Measurements from ENCODE around the gene MINDY4.

Gene MINDY4

DNA sequence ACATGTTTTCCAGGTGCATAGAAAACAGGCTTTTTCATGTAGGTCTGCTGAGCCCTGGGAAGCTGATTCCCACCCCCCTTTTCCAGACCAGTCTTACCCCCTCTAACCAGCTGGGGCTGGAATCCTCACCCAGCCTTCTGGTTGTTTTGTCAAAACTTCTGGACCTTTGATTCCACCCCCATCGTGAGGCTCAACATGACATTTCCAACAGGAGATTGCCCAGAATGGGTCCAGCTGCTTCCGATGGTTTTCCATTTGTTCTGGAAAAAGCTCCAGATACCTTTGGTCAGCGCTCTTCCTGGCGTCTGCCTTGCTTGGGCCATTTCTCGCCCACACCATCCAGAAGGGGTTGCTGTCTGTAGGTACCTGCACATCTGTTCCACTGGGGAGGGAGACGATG, 41.5 kb downstream of the MINDY4 start:
- H3K4me3 ChIP-seq (ENCODE audit: low read length), result no peak overlapping the region
- no peak for DNase-seq (ENCODE audit: low read depth)
- TF ChIP-seq, protein P1, sequence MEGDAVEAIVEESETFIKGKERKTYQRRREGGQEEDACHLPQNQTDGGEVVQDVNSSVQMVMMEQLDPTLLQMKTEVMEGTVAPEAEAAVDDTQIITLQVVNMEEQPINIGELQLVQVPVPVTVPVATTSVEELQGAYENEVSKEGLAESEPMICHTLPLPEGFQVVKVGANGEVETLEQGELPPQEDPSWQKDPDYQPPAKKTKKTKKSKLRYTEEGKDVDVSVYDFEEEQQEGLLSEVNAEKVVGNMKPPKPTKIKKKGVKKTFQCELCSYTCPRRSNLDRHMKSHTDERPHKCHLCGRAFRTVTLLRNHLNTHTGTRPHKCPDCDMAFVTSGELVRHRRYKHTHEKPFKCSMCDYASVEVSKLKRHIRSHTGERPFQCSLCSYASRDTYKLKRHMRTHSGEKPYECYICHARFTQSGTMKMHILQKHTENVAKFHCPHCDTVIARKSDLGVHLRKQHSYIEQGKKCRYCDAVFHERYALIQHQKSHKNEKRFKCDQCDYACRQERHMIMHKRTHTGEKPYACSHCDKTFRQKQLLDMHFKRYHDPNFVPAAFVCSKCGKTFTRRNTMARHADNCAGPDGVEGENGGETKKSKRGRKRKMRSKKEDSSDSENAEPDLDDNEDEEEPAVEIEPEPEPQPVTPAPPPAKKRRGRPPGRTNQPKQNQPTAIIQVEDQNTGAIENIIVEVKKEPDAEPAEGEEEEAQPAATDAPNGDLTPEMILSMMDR (IDR thresholded peaks at IDR 0.05; ENCODE audit: insufficient read depth, low read depth, low read length, missing control alignments), result no peak

DNA sequence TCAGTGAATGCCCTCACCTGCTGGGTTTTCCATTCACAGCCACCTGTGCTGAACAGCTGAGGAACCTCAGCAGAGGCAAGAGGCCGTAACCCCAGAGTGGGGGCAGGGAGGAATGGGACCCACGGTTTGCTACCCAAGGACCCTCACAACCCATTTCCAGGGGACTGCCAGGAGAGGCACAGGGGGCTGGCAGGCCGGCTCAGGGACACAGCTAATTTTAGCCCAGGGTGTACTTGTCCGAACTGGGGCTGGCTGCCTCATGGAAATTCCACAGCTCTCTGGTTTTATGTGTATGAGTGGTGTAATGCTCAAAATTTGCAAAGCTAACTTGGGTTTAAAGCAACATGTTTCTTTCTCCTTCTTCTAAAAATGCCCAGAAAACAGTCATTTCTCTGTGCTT, 42.2 kb downstream of the MINDY4 start:
- DNase-seq (ENCODE audit: low read depth), result no peak
- no peak overlapping the region for H3K4me3 ChIP-seq (ENCODE audit: low read length)
- TF ChIP-seq, protein P1 (IDR thresholded peaks at IDR 0.05; ENCODE audit: insufficient read depth, low read depth, low read length, missing control alignments), result no peak

DNA sequence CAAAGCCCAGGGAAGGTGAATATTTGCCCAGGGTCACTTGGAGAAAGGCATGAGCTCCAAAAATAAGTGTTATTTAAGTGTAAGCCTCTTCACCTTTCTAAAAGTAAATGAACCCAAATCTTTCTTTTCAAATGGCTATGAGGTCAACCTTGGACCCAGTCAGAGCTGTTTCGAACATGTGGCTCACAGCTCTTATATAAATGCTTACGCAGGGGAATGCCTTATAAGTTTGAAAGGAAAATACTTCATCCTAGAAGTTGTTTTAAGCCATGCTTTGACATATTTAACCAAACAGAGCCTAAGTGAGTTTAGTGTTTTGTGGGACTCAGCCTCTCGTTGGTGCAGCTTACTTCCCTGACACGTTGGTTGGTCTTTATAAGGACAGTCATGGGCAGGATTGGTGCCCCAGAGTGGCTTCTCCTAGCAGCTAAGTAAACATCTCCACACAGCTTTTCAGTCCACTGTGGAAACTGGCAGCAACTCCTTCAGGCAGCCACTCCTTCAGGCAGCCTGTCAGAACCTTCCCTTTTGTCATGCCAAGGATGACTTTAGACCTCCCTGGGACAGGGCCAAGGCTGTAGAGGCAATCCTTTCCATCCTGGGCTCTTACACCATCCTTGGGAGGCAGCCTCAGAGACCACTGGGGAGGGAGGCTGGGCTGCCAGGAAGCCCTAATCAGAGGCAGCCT, 43.6 kb downstream of the MINDY4 start:
- TF ChIP-seq, protein P1 (IDR thresholded peaks at IDR 0.05; ENCODE audit: insufficient read depth, low read depth, low read length, missing control alignments), result no peak
- no peak overlapping the region for H3K4me3 ChIP-seq (ENCODE audit: low read length)

DNA sequence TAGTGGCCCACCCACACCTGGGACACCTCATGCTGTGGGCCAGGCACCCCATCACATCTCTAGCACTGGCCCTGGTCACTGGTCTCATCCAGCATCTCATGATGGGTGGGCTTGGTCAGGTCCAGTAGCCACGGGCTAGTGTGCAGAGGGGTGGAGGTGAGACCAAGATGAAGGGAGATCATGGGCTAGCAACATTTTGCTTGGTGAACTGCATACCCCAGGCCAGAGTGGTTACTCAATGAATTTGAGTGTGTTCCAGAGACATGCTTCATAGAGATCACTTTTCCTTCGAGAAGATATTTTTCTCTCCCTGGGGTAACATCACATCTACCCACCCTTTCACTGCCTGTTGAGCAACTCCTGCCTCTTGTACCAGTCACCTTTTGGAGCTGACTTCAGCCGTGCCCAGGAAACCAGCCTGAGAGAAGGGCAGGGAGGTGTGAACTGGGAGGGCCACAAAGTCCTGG, 44.2 kb downstream of the MINDY4 start:
- TF ChIP-seq, protein P1 (IDR thresholded peaks at IDR 0.05; ENCODE audit: insufficient read depth, low read depth, low read length, missing control alignments), result no peak
- no peak overlapping the region for H3K4me3 ChIP-seq (ENCODE audit: low read length)
- DNase-seq (ENCODE audit: low read depth), result no peak

More for the DNA sequence above, 43.6 kb downstream of the MINDY4 start:
- DNase-seq (ENCODE audit: low read depth), result no peak

DNA sequence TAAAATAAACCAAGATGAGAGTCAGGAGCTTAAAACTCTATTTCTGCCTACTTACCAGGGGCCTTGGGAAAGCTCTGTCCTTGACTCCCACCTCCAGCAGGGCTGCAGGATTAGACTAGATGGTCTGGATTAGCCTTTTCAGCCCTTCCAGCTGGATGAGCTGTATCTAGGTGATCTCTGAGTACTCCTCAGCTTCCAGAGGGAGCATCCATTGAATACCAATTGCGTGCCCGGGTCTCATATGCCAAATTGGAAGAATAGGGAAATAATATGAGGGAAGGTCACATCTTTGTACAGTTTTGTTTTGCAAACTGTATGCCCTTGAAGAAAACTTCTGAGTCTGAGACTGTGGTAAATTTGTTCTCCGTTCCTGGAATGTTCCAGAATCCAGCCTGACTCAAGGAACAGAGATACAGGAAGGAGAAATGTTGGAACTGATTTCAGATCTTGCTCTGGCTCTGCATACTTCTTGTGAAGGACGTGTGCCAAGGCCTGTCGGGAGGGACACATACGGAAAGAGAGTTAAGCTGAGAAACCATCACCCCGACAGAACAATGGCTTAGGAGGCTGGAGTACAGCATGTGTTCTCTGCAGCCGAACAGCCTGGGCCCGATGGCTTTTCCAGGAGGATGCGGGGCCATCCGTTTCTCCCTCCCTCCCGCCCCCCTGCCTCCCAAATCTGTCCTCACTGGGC, 44.9 kb downstream of the MINDY4 start:
- DNase-seq (ENCODE audit: low read depth), result no peak
- TF ChIP-seq, protein P1 (IDR thresholded peaks at IDR 0.05; ENCODE audit: insufficient read depth, low read depth, low read length, missing control alignments), result no peak
- no peak overlapping the region for H3K4me3 ChIP-seq (ENCODE audit: low read length)

DNA sequence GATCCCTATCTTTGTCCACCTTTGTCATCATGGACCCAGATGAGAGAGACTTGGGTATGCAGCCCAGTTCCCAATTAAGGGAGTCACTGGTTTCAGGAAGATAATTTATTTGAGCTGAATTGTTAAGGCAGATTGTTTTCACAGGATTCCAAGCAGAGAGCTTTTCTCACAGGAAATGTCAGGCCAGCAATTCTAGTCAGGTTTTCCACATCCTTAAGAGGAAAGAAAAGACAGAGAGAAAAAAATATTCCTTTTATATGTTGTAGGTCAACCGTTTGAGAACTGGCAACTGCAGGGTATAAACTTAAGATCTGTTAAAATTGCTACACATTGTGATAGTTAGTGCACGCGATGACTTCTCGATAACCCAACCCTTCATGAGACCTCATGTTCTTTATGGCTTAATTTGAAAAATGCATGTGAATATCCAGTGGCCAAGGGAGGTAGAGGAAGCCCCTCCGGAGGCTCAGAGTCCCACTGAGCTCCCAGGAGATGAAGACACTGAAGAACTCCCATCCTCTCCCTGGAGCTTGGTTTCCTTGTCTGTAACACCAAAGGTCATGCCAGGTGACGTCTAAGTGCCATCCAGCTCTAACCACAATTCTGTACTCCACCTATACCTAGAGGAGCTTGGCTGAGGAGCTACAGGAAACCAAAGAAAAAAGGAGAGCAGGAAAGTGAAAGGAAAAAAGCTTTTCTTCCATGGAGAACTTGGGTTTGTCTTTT, 45.6 kb downstream of the MINDY4 start:
- no peak overlapping the region for H3K4me3 ChIP-seq (ENCODE audit: low read length)
- TF ChIP-seq, protein P1 (IDR thresholded peaks at IDR 0.05; ENCODE audit: insufficient read depth, low read depth, low read length, missing control alignments), result no peak
- peak; percentile 12 for DNase-seq (ENCODE audit: low read depth)
